Measurements from ENCODE around the gene P2RY8.

P2RY8 gene

DNA sequence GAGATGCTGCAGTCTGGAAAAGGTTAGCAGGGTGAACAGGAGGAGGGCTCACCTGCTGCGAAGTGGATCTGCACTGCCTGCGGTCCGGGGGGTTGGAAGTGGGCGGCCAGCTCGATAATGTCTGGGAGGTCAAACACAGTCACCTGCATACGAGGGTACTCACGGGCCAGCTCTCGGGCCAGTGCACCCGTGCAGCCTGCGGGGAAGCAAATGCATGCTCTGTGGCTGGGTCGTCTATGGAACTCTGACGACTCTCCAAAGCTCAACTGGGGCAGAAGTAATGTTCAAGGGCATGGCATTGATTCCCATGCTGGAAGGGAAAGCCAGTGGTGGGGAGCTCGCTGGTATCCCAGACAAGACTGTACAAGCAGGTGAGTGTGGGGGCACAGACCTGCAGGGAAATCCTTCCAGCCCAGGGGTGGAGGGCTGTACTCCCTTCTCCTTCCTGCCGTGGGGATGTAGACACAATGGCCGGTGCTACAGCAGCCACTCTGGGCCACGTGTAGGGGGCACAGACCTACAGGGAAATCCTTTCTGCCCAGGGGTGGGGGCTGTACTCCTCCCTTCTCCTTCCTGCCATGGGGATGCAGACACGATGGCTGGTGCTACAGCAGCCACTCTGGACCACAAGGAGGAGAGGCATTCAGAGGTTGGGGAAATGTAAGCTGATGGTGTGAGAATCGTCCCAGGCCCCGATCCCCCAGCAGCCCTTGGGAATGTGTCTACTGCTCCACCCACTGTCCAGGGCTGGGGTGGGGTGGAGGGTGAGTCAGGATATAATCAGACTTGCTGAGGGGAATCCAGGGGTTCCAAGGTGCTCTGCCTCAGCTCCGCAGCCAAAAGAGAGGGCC lies 118.8 kb downstream of the P2RY8 start:
- no peak for DNase-seq (ENCODE audit: low read depth)

DNA sequence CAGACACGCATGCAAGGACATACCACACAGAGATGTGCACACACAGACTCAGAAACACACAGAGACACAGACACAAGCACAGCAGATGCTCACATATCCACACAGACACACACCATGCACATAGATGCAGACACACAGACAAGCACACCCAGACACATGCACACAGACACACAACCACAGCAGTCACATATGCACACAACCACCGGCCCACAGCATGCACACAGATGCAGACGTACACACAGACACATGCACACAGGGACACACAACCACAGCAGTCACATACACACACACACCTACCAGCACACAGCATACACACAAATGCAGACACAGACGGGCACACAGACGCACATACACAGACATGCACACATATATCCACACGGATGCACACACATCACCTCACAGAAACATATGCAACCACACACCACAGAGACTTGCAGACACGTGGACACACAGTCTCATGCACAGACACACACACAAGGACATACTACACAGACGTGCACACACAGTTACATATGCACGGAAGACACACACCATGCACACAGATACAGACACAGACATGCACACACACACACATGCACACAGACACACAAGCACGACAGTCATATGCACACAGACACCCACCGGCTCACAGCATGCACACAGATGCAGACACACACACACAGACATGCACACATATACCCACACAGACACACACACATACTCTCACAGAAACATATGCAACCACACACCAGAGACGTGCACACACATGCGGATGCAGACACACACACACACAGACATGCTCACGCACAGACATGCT lies 119.8 kb downstream of the P2RY8 start:
- no peak for DNase-seq (ENCODE audit: low read depth)

DNA sequence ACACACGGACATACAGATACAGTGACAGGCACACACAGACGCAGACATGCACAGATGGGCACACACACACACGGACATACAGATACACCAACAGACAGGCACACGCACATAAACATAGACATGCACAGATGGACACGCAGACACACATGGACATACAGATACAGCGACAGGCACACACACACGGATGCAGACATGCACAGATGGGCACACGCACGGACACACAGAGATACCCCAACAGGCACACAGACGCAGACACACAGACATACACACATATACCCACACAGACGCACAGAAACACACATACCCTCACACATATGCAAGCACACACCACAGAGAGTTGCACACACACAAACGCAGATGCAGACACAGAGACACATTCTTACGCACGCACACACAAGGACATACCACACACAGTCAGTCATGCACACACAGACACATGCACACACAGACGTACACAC lies 120.6 kb downstream of the P2RY8 start:
- DNase-seq (ENCODE audit: low read depth), result no peak

All from CMK (cell line).